GM19240 (cell line): ENCODE results near the gene STKLD1.
"Not testable (repeated sequence)": the region's sequence is repeated elsewhere in the genome, so short reads cannot be mapped to it uniquely, and the experiment has no call there.

Experiments
- DNase-seq: peaks from one replicate; pipeline ENCODE4 v3.0.0; 2011; ENCODE audit warnings: low spot score; ENCODE audit not compliant: insufficient read length

STKLD1 gene

DNA sequence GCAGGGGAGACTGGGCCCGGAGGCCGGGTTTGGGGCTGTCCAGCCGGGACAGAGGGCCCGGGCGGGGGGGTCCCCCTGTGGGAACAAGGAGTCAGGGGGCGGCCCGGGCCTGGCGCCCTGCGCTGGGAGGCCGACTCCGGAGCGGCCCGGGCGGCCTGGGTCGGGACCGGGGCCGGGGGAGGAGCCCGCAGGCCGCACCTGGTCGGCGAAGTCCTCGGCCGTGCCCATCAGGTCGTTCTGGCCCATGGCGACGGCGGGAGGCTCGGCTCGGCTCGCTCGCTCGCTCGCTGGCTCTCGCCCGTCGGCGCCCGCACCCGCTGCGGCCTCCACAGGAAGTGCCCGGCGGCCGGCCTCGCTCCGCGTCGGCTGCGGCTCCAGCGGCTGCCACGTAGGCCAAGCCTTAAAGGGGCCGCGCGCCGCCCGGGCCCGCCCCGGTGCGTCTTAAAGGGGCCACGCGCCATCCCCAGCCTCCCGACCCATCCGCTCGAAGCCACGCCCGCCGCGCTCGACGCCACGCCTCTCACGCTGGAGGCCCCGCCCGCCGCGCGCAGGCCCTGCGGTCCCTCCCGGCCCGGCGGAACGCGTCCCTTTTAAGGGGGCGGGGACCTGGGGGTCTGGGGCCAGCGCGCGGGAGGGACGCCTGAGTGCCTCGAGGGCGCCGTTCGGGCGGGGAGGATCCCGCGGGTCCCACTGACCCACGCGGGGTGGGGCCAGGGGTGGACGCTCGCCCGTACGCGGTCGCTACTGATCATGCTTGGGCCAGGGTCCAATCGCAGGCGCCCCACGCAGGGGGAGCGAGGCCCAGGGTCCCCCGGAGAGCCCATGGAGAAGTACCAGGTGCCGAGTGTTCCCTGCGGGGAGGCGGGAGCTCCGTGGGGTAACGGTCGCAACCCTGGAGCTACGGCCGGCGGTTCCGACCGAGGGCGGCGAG, at the start of gene STKLD1, which contains the start of gene SURF4:
STKLD1 (plus strand) TSS at position 643 of the 931 bp plus-strand sequence; CDS start at position 751, 108 bp downstream.
SURF4 (minus strand) TSS at position 337 of the 931 bp plus-strand sequence; CDS start at position 246, 91 bp downstream.
- peak; percentile 100 for DNase-seq

DNA sequence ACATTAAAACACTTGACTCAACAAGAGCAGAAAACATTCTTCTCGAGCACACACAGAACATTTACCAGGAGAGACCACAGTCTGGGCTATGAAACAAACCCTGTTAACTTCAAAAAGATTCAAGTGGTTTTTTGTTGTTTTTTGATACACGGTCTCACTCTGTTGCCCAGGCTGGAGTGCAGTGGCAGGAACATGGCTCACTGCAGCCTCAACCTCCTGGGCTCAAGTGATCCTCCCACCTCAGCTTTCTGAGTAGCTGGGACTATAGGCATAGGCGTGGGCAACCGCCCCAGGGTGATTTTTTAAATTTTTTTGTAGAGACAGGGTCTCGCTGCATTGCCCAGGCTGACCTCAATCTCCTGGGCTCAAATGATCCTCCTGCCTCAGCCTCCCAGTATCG, 49.1 kb upstream of the STKLD1 start:
- DNase-seq = not testable (repeated sequence)

DNA sequence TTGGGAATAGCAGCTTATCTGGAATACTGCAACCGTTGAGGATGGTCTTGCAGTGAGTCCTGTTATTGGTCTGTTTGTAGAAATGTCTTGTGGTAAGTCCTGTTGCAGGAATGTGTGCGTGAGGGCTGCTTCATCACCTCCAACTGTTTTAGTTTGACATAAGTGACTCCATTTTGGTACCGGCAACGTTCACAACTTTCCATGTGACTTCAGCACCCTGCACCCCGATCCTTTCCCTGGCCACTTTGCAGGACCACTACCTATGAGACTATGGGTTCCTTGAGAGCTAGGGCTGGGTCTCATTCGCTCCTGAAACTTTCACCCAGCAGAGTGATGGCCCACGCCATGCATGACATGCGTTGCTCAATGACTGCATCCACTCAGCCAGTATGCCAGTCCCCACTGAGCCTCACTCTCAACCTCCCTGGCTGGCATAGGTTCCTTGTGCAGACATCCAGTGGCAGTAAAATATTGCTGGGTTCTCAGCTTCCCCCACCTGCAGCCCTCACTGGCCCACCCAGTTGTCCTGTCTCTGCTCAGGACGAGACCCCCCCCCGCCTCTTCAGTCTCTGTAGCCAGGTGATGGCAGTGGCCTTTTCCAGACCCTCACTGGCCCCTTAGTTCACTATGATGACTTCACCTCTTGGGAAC, 48.2 kb upstream of the STKLD1 start:
- no peak for DNase-seq

DNA sequence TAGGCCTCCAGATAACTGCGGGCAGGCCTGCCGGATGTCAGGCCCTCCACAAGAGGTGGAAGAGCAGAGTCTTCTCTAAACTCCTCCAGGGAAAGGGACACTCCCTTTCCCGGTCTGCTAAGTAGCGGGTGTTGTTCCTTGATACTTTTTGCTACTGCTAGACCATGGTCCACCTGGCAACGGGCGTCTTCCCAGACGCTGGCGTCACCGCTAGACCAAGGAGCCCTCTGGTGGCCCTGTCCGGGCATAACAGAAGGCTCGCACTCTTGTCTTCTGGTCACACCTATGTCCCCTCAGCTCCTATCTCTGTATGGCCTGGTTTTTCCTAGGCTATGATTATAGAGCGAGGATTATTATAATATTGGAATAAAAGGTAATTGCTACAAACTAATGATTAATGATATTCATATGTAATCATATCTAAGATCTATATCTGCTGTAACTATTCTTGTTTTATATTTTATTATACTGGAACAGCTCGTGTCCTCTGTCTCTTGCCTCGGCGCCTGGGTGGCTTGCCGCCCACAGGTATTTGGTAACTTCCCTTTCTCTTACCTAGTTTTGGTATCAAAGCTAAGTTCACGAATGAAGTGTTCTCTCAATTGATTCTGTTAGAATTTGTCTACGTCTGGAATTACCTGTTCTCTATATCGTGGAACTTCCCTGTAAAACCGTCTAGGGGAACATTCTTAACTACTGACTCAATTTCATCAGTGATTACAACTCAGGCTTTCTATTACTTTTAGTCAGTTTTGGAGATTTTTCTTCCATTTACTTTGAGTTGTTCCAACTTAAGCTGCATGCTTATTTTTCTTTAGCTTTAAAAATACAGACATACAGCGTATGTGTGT, 46.6 kb upstream of the STKLD1 start:
- DNase-seq = not testable (repeated sequence)

DNA sequence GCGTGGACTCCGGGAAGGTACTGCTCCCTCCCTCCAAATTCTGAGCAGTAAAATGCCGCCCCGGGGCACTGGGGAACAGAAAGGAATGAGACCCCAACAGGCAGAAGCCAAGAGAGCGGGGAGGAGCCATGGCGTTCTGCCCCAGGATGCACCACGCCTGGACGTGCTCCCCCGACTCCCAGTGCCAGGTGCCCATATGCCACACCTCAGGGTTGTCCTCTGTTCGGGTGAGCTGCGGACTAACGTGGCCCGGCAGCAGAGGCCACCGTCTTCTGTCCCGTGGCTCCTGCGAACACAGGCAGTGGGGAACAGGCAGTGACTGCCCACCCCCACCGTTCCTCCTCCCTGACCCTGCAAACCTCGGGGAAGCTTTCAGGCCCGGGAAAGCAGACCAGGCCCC, 44.9 kb upstream of the STKLD1 start:
- no peak for DNase-seq

DNA sequence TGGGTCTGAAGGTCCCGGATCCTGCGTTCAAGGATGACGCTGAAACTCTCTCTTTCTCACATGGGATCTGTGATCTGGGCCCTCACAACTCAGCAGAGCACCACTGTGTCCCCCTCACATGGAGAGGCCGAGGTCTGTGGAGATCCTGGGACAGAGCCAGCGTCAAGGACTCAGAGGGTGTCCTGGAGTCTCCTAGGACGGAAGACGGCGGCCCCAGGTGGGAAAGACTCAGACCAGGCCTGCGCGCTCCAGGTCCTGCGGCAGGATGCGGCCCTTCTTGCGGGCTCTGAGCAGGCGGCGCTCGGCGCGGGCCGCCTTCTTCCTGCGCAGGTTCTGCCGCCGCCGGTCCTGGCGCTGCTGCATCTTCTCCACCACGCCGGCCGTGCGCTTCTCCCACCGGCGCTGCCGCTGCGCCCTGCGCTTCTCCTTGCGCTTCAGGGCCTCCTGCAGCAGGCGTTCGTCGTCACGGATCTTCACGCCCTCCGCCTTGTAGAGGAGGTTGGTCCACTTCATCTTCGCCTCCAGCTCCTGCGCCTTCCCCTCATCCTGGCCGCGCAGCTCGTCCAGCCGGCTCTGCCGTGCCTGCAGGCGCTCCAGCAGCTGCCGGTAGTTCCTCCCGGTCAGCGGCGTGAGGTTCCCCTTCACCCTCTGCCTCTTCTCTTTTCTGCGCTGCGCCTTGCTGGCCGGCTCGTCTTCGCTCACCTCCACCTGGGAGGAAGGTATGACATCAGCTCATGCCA, 44.4 kb upstream of the STKLD1 start:
- DNase-seq = no peak

DNA sequence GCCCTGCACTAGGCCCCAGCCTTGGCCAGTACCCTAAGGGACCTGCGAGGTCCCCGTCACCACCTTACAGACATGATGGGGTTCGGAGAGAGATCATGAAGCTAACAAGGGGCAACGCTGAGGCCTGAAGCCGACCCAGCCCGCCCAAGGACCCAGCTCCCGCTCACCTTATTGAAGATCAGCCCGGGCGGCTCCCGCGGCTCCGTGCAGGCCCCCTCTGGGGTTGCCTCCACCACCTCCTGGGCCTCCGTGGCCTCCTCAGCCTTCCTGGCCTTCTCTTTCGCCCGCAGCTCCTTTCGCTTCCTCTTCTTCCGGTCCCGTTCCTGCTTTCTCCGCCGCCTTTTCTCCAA, 43.8 kb upstream of the STKLD1 start:
- DNase-seq = no peak

DNA sequence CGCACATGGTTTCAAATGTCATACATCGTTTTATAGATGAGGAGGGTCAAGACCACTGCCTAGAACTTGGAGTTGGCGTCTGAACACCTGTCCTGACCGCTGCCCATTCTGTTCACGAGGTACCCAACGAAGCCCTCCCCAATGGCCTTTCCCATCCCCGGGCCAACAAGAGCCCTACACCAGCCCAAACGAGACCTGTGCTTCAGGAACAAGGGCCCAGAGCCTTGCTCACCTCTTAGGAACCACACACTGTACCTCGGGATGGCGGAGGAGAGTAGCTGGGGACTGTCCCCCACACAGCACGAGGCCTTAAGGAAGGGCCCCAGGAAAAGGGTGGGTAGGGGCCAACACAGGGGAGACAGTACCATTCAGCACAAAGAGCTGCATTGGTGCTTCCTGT, 43.2 kb upstream of the STKLD1 start:
- DNase-seq = no peak

DNA sequence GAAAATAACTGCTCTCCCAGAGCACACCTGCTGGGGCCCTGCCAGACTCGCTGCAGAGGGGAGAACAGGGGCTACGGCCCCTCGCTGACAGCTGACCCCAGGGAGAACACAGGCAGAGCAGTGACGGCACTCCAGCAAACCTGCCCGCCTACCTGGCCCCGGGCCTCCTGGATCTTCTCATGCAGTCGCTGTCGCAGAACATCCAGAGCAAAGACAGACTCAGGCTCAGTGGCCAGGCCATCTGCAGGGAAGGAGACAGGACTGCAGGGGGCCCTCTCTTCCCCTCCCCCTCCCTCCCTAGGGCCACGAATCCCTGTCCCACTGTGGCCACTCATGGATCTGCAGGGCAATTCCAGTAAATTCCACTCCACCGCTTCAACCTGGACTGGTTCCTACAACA, 42.6 kb upstream of the STKLD1 start:
- DNase-seq = no peak

DNA sequence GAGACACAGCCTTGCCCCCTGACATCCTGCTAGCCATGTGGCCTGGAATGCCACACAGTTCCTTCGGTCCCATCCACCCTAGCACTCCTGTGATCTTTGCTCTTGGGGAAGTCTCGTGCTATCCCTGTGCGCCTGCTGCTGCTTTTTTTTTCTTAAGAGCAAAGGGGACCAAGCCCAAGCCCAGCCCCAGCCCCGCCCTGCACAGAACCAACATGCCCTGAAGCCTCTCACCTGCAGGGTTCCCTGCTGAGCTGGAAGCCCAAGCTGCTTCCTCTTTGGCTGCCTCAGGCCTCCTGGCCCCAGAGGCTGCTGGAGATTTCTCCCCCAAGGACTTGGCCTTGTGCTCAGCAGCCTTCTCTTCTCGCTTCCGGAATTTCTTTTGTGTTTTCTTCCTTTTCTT, 42.0 kb upstream of the STKLD1 start:
- DNase-seq = no peak

DNA sequence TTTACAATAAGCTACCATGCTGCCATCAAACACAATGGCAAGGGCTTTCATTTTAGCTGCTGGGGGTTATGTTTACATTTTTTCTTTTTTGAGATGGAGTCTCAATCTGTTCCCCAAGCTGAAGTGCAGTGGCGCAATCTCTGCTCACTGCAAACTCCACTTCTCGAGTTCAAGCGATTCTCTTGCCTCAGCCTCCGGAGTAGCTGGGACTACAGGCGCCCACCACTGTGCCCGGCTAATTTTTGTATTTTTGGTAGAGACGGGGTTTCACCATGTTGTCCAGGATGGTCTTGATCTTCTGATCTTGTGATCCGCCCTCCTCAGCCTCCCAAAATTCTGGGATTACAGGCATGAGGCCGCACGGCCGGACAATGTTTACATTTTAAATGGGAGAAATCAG, 41.3 kb upstream of the STKLD1 start:
- DNase-seq = not testable (repeated sequence)

DNA sequence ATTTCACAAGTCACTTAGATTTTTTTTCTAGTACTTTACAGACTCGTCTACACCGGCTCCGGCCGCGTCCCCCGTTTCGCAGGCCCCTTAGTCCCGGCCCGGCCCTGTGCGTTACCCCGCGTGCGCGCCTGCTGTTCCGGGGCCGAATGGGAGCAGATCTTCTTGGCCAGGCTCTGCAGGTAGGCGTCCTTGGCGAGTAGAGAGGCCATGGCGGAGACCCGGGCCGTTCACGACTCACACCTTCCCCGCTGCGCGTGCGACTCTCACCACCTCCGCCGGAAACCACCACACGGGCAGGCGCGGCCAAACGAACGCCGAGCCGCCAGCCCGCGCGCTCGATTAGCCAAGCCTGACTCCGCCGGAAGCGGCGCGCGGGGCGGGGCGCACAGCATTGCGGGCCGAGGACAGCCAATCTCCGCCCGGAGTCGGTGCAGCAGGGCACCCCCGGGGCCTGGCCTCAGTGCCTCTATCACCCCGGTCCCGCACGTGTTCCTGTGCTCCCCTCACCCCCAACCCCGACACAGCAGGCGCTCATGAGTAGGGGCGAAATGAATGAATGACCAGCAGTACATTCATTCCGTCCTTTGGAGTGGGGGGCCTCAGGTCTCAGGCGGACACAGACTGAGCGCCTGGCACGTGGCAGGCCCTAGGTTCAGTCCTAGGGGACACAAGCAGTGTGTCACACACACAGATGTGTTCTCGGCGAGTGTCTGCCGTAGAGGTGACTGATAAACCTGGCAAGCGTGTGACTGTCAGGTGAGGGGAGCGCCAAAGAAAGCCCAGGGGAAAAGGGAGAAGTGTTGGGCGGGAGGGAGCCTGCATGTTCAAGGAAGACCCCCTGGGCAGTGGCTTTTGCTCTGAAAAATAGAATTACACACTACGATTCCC, 40.0 kb upstream of the STKLD1 start, which contains the start of gene SURF6:
SURF6 (minus strand) TSS at position 265 of the 888 bp plus-strand sequence; CDS start at position 209, 56 bp downstream.
- peak; percentile 89 for DNase-seq

DNA sequence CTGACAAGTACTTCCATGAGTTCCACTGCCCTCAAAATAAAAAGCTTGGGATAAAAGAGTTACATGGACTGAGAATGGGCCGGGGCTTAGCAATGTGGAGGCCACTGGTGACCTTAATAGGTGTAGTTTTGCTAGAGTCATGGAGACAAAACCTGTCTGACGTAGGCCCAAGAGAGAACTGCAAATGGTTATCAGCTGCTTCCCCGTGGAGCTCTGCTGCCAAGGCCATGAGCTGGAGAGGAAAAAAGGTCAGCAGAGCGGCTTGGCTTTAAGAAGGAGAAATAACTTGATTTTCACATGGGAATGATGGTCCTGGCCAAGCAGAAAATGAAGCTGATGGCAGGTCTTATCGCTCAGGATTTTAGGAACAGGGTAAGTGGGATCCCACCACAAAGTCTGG, 36.5 kb upstream of the STKLD1 start:
- DNase-seq = no peak

DNA sequence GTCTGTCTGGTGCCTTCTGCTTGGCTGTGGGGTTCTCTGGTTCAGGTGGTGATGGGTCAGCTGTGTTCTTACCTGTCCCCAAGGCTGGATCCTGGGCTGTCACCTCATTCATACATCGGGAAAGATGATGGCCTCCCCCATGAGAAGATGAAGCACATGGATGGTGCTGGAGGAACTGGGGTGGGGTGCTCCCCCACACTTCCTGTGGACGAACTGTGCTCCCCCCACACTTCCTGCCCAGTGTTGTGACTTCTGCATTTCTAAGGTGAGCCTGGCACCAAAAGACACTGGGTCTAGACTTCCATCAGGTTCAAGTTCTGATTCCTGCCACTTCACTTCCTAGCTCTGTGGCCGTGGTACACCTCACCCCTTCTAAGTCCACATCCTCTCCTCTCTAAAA, 35.9 kb upstream of the STKLD1 start:
- no peak for DNase-seq

DNA sequence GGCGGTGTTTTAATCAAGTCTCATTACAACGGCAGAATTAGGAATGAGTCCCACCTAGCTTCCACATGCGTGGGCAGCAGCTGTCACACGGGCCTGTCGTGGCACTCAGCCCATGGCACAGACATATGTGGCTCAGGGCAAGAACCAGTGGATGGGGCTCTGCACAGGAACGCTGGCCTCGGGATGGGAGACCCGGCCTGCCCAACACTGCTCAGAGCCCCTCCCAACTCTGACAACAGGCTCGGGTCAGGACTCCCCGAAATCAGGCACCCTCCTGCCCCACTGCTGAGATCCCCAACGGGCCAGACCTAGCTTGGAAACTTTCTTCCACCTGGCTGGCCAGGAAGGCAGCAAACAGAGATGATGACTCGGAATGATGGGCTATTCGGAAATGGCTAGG, 35.2 kb upstream of the STKLD1 start:
- DNase-seq = no peak

DNA sequence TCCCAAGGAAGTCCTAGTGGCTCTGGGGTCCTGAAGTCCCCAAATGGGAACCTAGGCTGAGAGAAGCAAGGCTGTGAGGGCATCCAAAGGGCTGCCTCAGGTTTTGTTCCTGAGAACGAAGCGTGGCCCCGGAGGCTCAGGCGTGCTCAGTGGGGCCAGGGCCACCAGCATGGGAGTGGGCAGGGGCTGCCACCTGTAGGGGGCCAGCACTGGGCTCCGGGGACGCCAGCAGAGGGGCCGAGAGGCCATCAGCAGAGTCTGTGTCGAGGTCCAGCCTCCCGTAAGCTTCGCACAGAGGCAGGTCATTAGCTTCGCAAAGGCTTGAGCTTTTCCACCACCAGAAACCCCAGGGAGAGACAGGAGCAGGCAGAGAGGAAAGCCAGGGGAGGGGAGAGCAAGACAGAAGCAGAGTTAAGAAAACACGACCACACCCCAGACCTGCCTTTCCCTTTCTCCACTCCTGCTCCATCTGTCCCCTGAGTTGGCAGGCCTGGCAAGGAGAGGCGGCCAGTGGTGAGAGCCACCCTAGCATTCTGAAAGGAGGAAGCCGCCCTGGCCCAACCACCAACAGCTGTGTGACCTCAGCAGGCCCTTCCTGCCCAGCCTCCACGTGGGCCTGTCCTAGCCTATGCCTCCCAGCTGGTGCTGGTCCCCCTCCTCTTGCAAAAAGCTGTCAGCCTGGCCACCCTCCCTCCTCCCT, 34.6 kb upstream of the STKLD1 start:
- DNase-seq = no peak

DNA sequence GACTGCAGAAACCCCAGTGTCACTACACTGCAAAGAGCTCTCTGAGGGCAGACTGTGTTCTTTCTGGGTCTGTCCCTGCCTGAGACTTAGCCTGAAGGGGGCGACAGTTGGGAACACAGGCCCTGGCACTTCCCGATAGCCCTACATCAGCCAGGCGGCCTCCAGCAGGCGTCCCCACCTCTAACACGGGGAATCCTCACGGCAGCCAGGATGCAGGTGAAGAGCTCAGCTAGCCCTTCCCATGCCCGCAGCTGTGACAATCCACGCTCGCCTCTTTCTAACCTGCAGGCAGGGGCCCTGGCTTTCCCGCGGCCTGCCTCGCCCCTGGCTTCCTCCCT, 34.1 kb upstream of the STKLD1 start:
- DNase-seq = no peak

DNA sequence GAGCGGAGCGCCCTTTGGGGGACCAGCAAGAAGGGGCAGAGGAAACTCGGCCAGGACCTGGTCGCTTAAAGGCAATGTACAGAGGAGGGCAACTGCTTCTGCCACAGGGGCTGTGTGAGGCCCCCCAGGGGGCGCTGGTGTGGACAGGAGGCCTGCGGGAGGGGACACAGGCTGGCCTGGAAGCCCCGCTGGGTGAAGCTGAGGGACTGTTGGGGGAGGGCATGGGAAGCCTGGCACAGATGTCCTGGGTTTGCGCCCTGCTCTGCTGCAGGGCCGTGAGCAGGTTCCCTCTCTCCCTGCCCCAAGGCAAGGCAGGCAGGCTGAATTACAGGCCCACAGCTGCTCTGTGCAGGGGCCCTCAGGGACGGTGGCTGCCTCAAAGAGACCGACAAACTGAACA, 33.6 kb upstream of the STKLD1 start:
- no peak for DNase-seq

DNA sequence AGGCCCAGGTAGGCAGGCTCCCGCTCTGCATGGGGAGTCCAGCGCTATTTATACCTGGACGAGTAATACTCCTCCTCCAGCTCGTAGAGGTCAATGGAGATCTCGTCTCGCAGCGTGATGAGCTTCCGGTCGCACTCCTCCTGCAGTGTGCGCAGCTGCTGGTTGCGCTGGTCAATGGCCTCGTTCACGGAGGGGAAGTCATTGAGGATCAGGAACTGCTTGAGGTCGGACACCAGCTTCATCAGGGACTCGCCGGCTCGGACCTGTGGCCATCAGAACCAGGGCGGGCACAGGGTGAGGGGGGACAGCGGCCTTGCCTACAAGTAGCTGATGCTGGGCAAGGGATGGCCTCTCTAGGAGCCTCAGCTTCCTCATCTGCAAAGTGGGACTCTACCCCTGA, 32.1 kb upstream of the STKLD1 start:
- no peak for DNase-seq
